Colonic mucosa (tissue), 4 donors: Measurements from ENCODE around the gene RND2. TPM values are rescaled to one million over a fixed set of nuclear protein-coding genes. Genes with fewer than 3 reads are reported as not detected.

Experiments used
- DNase-seq: peaks from one replicate; pipeline ENCODE4 v3.0.0-alpha.2; 2020
- H3K27ac ChIP-seq: fragments of 200-600 bp; one replicate; pipeline ENCODE4 v1.8.0; 2021
- H3K27me3 ChIP-seq: fragments of 200-600 bp; one replicate; pipeline ENCODE4 v1.8.0; 2021
- H3K36me3 ChIP-seq: fragments of 200-600 bp; one replicate; pipeline ENCODE4 v1.8.0; 2021
- H3K4me1 ChIP-seq: fragments of 200-600 bp; one replicate; pipeline ENCODE4 v1.8.0; 2021; ENCODE audit warnings: mild to moderate bottlenecking
- H3K4me3 ChIP-seq: fragments of 200-600 bp; one replicate; pipeline ENCODE4 v1.8.0; 2021
- H3K9ac ChIP-seq, 2 donors: one replicate each; pipeline ENCODE4 v1.7.0; 2013; ENCODE audit warnings: control low read depth in 2 of 2, low read depth in 2 of 2, low read length in 2 of 2
- H3K9me3 ChIP-seq: fragments of 200-600 bp; one replicate; pipeline ENCODE4 v1.8.0; 2021
- CTCF ChIP-seq: fragments of 200-600 bp; IDR thresholded peaks from one replicate; pipeline ENCODE4 v1.8.0; 2022; ENCODE audit warnings: antibody characterized with exemption, mild to moderate bottlenecking
- intact Hi-C: fragments of 100-400 bp; cut with DNase I; formaldehyde crosslinking; loops from one replicate; pipeline ENCODE4 v1.14.1; 2022
- total RNA-seq, 2 donors: library from RNA; stranded (reverse); fragmentation: NEBNext Ultra II Directional in 1 of 2; extraction: Animal tissue kit (Norgen Biotek cat#: 25700) in 1 of 2; gene quantifications; one replicate each; pipeline ENCODE4 v1.2.1, GENCODE V29; 2021
- donor health status: healthy.
- donor health status: DM: no; HTN: no; CAD: no.
- donor health status: DM: no; HTN: no; CAD: no.

RND2 gene
- total RNA-seq, 2 donors from 2014 or later: 0.30 to 0.56 TPM

- intact Hi-C loops: no loop called here
- Histone ChIP-seq H3K27me3 (no peaks in the 10 kb centered on the region), H3K9me3 (no peaks in the 10 kb centered on the region), H3K9ac (peak overlapping the region in 1 of 2 donors; percentile 54), H3K36me3 (no peaks in the 10 kb centered on the region), H3K4me3 (no peak overlapping the region), H3K4me1 (peaks cover 3% of the 10 kb centered on the region), H3K27ac (peak overlapping the region; percentile 25)
- DNase-seq: no peak
- TF ChIP-seq CTCF: no peak
Observed at GRCh38 chr17:43011728-43012472, 13.1 kb upstream of the RND2 start.

- peaks cover 3% of the 10 kb centered on the region for H3K4me1 ChIP-seq
- no peaks in the 10 kb centered on the region for H3K36me3 ChIP-seq
- no peak for TF ChIP-seq CTCF
- no peak overlapping the region for H3K4me3 ChIP-seq
- DNase-seq: no peak
- H3K27ac ChIP-seq: no peak overlapping the region
- no peak overlapping the region for H3K9ac ChIP-seq
- intact Hi-C loops: no loop called here
- no peaks in the 10 kb centered on the region for H3K9me3 ChIP-seq
- H3K27me3 ChIP-seq: no peaks in the 10 kb centered on the region
Observed at GRCh38 chr17:43013296-43013695, 11.7 kb upstream of the RND2 start.

- DNase-seq: no peak
Observed at GRCh38 chr17:43014020-43014648, 10.9 kb upstream of the RND2 start.

GRCh38 chr17:43014649-43015542 lies 10.1 kb upstream of the RND2 start:
- H3K4me1 ChIP-seq: peaks cover 3% of the 10 kb centered on the region
- TF ChIP-seq CTCF: no peak
- no peak overlapping the region for H3K27ac ChIP-seq
- no peak overlapping the region for H3K4me3 ChIP-seq
- no peaks in the 10 kb centered on the region for H3K27me3 ChIP-seq
- no peak for DNase-seq
- no peaks in the 10 kb centered on the region for H3K36me3 ChIP-seq
- no peaks in the 10 kb centered on the region for H3K9me3 ChIP-seq
- intact Hi-C loops: no loop called here
- H3K9ac ChIP-seq: no peak overlapping the region

More at GRCh38 chr17:43014020-43014648, 10.9 kb upstream of the RND2 start:
- Histone ChIP-seq H3K27me3 (no peaks in the 10 kb centered on the region), H3K4me3 (no peak overlapping the region), H3K4me1 (peaks cover 3% of the 10 kb centered on the region), H3K9ac (no peak overlapping the region), H3K36me3 (no peaks in the 10 kb centered on the region), H3K9me3 (no peaks in the 10 kb centered on the region), H3K27ac (no peak overlapping the region)
- no peak for TF ChIP-seq CTCF
- intact Hi-C loops: no loop called here

GRCh38 chr17:43015579-43015978 lies 9.5 kb upstream of the RND2 start:
- no peaks in the 10 kb centered on the region for H3K36me3 ChIP-seq
- no peak overlapping the region for H3K27ac ChIP-seq
- no peak for DNase-seq
- no peaks in the 10 kb centered on the region for H3K4me1 ChIP-seq
- no peak overlapping the region for H3K9ac ChIP-seq
- H3K4me3 ChIP-seq: no peak overlapping the region
- H3K9me3 ChIP-seq: no peaks in the 10 kb centered on the region
- TF ChIP-seq CTCF: no peak
- H3K27me3 ChIP-seq: no peaks in the 10 kb centered on the region
- intact Hi-C loops: no loop called here
